ENCODE measurements around the gene C2CD4D.
A peak's percentile ranks its signal among the peaks of the same experiment; 100 is the strongest.

Gene C2CD4D

DNA sequence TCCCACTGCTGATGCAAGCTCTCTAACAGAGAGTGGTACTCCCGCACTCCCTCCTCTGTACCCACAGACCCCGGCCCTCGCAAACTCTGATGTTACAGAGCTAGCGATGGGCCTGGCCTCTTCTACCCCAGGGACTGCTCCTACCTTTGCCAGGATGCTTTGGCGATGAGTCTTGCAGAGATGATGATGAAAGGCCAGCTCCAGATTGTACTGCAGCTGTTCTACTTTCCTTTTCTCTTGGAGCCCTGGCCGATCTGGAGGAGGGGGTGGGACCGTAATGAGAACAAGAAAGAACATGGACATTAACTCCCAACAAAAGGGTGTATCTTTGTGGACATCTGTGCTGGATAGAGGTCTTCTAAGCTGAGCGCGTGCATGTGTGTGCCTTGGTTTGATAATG, 28.4 kb downstream of the C2CD4D start:
- peak; percentile 21 for DNase-seq

DNA sequence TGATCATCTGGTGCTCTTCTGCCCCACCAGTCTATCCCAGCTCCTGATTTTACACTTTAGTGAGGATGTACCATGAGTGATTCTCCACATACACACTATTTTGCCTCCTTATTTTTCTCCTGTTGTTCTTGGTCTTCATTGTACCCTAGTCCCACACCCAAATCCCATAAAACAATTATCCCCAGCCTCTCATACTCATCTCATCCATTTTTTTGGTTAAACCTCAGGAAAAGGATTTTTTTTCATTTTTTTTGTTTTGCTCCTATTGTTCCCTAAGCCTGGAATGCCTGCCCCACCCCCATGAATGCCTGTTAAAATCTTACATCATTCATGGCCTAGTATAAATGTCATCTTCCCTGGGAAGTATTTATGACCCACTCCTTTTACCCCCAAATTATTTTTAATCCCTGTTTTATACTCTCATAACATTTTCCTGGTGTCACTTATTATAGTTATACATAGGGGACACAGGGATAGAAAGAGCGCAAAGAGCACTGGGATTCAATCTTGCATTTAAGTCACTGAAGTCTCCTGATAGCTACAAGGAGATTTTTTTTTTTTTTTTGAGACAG, 29.5 kb downstream of the C2CD4D start:
- DNase-seq, result no peak

DNA sequence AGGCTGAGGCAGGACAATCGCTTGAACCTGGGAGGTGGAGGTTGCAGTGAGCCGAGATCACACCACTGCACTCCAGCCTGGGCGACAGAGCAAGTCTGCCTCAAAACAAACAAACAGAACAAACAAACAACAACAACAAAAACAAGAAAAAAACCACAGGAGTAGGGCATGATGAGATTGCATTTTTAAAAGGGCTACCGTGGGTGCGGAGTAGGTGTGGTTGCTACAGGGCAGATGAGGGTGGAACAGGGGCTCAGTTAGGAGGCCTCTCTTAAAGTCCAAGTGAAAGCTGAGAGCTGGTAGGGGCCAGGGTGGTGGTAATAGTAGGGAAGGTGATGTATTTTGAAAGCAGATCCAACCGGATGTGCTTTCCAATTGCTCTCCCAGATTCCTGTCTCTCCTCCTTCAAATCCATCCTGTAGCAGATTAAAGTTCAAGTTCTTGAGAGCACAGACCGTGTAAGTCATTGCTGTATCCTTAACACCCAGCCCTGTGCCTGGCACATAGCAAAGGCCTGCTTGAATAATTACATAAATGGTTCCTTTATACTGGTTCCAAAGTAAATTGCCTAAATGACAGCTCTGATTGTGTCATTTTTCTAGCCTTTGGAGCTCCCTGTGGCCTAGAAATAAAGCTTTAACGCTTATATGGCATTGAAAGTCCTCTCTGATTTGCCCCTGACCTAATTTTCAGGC, 30.2 kb downstream of the C2CD4D start:
- no peak for DNase-seq

DNA sequence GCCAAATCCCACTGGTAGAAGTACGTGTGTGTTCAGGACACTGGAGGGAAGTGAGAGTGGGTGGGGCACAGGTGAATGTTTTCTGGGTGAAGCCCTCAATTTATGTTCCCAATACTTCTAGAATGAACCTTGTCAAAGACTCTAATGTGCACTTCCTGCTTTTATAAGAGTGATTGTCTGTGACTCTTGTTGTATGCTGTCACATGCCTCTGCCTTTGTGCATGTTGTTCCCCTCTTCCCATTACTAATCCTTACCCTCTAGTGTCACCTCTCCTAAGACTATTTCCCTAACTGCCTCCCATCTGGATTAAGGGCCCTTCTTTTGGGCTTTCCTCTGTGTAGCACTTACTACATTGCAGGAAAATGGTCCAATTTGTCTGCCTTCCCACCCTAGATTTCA, 31.9 kb downstream of the C2CD4D start:
- no peak for DNase-seq

DNA sequence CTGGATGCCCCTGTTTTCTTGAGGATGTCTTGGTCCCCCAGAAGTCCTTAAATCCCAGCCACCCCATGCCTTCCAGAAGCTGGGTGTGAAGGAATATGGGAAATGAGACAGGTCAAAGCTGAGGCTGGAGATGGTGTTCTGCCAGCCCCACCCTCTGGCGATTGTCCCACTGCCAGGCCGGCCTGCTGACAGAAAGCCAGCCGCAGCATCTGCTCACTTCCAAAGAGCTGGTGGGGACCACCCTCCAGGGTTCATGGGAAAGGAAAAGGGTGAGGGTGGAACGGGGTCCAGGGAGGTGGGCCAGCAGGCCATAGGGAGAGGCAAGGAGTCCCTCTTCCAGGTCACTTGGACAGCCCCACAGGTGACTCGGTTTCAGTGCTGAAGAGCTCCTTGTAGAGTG, 32.5 kb downstream of the C2CD4D start:
- no peak for DNase-seq

DNA sequence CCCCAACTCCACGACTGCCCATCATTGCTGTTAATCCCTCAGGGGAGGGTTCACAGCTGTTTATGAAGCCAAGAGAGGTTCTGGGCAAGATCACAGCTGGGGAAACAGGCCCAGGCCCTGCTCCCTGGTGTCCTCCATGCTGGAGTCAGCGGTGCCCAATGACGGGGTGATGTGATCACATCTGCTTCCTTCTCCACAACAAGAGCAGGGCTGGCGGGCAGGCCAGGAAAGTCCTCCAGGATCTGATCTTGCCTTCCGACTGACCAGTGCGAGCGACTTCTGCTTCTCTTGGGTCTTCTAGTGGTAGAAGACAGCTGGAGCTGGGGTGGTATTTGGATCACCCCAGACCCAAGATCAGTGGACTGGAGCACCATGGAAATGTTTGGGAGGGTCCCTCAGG, 33.5 kb downstream of the C2CD4D start:
- no peak for DNase-seq

DNA sequence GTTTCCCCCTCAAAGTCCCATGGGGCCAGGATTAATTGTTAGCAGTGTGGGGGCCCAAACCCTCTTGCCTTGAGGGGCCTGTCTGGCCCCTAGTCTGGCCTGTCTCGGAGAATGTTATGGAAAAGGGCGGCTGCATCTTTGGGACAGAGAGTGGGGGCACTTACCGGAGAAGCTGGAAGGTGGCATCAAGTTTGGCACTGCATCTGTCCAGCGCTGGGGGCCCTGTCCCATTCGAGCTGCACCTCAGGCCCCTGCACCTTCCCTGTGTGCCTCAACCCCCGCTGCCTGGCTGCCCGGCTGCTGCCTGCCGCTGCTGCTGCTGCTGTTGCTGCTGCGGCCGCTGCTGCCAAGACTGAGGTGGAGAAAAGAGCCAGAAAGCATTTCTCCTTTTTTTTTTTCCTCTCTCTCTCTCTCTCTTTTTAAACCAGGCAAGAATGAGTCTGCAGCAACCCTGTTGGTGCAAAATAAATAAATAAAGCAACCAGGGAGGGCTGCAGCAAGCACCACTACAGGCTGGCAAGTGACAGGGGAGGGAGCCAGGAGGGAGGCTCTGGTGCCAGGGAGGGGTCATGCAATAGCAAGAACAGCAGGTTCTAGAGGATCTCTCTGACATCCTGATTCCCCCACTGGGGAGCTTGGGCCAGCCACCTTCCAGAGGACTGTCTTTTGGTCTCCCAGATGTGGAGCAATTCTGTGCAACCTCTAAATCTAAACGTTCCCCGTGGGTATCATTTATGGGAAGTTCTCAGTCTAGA, 34.4 kb downstream of the C2CD4D start, which contains the start of gene LINGO4:
LINGO4 (minus strand) TSS at position 354 of the 755 bp plus-strand sequence. CDS start 2,715 bp downstream, outside the sequence.
- DNase-seq, result no peak

DNA sequence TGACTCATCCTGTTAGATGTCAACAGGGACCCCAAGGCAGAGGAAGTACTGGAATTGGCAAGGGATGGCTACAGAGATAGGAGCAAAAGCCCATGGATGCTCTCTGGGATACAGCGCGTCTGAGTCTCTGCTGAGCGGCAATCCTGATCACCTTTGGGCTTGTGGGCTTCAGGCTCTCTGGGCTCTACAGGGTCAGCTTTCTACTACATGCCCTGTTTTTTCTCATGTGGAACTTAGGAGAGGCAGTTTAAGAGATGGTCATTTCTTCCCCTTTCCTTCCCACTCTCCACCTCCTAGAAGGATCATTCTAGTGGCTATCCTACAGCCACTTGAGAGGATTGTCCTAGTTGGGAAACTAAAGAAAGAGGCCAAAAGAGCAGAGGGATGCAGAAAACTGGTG, 35.7 kb downstream of the C2CD4D start:
- no peak for DNase-seq

DNA sequence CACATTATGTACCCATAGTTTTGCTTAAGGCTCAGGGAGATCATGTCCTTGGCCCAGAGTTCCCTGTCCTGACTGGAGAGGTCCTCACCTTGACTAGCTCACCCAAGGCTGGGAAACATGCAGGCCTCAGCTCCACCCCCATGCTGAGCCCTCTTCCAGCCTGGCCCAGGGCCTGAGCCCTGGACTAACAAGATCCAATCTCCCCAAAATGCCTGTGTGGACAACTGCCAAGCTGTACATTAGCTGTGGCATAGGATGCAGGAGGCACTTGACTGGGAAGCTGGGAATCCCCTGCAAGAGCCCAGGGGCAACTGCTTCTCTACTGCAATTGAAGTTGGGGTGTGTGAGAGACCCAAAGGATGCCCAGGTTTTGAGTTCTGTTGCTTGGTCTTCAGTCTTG, 36.5 kb downstream of the C2CD4D start:
- no peak for DNase-seq

DNA sequence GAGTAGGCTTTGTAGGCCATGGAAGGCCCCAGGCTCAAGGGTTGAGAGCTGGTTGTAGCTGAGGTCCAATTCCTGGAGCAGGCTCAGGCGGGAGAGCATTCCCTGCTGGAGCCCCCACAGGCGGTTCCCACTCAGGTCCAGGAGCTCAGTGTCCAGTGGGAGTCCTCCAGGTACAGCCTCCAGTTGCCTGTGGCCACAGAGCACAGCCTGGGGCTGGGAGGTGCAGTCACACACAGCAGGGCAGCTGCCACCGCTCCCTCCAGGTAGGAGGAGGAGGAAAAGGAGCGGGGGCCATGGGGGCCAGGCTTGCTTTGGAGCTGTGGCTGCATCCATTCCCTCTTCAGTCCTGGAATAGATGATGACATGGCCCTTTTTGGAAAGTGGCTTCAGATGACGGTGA, 37.2 kb downstream of the C2CD4D start:
- DNase-seq, result no peak

DNA sequence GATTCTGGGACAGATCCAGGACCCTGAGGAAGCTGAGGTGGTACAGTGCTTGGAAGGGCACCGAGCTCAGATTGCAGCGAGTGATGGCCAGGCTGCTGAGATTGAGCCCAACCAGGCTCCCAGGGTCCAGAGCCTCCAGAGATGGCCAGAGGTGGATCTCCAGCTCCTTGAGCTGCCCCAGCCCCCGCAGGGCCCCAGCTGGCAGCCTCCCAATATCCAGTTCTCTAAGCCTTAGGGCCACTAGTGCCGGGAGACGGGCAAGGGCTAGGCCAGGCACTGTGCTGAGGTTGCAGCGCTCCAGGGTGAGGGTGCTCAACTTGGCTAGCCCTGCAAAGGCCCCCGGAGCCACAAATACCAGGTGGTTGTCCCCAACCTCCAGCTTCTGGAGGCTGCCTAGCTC, 37.8 kb downstream of the C2CD4D start:
- DNase-seq, result no peak

DNA sequence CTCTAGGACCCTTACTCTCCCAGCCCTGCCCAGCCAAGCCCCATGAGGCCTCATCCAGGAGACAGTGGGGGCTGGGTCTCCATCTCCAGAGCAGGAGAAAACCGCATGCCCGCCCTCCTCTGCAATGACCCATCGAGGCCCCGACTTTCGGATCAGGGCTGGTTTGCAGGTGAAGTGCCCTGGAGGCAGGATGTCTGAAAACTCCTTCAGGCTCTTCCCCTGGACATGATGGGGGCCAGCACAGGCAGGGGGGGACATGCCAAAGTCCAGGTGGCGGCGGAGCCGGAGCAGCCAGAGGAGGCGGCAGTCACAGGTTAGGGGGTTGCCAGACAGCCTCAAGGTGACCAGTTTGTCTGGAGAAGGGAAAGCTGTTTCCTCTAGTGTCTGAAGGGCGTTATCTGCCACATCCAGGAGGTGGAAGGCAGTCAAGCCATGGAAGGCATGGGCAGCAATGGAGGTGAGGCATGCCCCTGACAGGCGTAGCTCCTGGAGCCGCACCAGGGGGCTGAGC, 38.3 kb downstream of the C2CD4D start:
- no peak for DNase-seq

DNA sequence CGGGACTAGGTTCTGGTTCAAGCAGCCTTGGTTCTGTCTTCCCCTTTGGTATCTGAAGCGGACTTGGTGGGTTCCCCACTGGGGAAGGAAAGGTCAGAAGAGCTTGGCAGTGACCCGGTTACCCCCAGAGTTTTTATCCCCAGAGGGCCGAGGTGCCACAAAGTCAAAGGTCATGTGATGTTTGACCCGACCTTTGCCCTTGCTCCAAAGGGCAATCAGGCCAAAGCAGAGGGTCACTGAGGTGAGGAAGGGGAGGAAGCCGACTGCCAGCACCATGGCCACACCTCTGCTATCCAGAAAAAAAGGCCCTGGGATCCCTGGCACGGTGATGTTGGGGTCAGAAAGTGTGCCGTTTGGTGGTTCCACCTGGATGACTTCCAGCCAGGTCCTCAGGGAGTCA, 38.8 kb downstream of the C2CD4D start:
- no peak for DNase-seq

DNA sequence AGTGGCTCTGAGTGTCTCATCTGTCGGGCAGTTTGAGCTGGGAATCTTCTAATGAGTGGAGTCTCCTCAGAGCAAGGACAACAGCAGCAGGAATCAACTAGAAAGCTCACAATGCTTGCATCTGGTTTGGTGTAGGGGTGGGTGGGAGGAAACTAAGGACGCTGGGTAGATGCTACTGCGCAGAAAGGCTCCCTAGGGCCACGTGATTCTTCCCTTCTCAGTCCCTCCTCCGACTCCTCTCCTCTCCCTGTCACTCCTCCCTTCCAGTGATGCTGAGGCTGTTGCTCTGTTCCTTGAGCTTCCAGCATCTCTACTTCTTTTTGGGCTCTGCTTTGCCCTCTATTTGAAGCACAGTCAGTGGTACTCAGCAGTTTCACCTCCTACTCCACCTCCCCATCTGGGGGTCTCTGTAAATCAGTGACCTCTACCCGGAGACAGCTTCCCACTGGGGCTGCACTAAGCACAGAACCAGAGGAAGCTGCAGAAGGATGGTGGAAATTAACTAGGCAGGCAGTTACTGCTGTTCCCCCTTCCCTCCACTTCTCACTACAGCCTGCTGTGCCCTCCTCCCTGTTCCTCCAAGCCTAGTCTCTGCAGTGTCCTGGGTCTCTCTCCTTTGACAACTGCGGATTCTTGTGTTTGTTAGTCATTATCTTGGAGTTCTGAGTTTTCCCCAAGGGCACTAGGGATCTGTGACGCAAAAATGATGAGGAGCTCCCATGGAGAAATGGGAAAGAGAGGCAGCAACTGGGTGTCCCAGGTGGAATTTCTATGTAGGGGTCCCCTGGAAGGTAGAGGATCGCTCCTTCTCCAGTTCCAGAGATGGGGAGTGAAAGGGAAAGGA, 40.2 kb downstream of the C2CD4D start:
- DNase-seq, result no peak

DNA sequence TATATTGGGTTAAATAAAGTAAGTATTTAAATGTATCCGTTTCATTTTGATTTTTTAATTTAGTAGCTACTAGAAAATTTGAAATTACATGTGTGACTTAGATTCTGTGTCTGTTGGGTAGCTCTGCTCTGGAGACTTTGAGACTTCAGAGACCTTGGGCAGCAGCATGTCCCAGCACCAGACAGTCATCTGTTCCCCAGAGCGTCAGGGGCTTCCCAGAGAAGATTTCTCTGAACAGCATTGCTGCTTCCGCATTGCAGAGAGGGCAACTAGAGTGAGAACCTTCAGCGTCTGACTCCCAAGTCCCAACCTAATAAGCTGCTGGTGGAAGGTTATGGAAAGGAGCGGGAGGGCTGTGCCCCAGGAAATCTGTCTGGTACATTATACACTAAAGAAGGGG, 41.0 kb downstream of the C2CD4D start:
- no peak for DNase-seq

DNA sequence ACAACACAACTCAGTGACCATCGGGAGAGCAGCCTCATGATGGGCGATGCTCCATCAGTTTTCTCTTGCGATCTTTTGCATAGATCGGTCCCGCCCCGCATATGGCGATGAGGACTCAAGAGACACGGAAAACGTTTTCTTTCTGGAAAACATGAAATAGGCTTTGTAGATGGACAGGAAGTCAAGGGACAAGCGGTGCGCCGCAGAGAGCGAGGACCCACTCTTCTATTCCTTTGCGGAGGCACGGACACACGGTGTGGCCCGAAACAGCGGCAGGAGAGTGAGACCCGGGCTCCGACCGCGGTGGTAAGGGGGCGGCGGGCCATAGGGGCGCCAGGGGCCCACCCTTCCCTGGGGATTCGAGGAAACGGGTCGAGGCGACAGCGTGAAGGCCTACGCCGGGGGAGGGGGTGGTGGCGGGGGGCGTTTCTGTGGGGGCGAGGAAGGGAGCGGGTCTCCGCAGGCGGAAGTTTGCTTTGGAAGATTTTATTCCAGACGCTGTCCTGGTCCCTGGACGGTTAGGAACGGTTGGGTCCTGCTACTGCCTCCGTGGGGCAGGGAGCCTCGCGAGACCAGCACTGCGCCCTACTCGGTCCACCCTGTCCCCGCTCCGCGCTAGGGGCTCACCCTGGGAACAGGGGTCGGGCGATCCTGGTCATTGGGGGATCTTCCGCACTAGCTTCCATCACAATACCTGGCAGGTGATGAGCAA, 48.5 kb downstream of the C2CD4D start:
- no peak for DNase-seq

DNA sequence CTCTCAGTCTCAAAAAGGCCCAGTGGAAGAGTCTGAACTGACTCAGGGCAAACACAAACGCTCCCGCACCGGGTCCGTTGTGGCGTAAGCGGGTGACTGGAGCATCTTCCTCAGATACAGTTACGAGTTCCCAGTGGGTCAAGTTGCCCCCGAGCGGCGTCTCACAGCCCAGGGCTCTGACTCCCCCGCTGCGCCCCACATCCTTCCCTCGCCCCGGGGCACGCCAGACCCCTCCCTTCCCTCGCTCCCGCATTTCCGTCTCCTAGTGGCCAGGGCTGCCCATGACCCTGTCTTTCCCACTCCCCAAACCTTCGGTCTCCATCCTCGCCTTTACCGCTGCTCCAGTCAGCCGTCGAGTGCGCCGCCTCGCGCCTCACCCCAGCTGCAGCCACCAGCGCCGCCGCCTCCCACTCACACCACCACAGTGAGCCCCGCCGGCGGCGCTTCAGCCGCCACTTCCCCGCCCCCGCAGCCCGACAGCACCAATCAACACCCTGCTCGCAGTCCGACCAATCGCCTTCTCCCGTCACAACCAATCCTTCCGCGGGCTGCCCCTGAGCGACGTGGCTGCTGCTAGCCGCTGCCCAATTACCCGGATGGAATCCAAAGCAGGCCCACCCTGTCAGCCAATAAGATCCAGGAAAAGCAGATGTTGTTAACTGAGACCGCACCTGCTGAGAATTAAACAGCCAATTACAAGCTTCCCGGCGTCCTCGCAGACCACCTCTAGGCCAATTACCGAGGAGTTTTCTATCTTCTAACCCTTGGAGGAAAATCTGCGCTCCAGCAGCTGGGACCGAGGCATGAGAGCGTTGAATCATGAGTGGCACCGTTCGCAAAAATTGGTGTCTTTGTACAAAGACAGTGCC, 49.3 kb downstream of the C2CD4D start, which contains the start of gene TDRKH:
TDRKH (minus strand) TSS at position 430 of the 869 bp plus-strand sequence. CDS start 7,478 bp downstream, outside the sequence.
- DNase-seq, result peak; percentile 99

Measured in fibroblast of skin of right quadriceps (primary cell).